NK-92 (cell line): ENCODE results near the gene PDE7B.

Experiments used
- DNase-seq: peaks from one replicate; lab custom pipeline; 2025; ENCODE audit not compliant: unreplicated experiment; lab: John Stamatoyannopoulos, UW

PDE7B gene

DNA sequence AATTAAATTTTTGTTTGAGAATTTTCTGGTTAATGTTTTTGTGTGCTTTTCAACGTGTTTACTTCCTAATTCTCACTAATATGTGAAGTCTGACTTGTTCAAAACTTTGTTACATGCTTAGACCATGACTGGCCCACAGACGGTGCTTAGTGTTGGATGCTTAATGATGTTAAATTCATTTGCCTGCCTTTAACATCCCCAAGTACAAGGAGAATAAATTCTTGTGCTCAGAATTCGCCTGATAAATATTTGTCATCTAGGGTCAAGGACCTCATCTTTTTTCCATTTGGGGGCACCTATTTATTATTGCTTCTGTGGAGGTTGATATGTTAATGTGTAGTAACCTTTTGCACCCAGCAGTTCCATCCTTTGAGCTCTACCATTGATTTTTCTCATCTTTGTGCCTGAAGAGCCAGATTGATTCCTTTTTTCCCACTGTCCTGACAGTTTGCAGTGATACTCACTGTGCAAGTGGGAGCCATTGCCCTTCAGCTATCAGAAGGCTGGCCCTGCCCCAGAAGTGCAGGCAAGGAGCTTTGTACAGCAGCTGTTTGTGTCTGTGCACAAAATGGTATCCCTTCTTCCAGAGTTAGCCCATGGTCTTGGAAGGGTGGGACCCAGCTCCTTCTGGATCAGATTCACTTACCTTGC is 170.8 kb downstream of the PDE7B start:
- DNase-seq, result no peak

DNA sequence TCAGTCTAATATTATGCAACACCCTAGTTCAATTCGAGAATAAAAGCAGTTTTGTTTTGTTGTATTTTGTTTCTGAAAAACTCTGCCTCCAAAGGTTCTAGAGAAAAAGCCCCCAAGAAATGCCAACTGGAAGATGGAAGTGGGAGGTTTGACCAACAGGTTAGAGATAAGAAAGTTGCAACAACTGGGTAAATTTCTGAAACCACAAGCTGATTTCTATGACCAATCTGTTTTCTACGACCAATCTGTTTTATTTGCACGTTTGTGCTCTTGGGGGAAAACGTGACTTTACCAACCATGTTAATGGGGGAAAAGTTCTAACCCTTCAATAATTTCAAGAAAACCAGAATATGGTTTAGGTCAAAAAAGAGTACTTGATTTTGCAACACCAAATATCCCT is 173.2 kb downstream of the PDE7B start:
- no peak for DNase-seq

DNA sequence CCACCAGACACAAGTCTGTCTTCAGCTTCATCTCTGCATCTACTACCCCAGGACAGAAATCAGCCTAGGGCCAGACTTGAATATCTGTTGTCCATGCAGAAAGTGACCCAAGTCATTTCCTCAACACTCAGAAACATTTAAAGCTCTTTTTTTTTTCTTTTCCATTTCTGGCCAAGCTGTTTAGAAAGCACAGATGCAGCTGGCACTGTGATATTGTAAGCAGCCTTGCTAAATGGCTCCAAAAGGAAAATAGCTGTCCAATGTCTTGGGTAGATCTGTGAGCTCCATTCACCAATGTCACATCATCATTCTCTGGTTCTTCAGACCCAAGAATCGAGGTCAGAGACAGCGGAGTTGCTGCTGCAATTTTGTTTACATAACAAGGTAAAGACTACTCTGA is 174.2 kb downstream of the PDE7B start:
- no peak for DNase-seq

DNA sequence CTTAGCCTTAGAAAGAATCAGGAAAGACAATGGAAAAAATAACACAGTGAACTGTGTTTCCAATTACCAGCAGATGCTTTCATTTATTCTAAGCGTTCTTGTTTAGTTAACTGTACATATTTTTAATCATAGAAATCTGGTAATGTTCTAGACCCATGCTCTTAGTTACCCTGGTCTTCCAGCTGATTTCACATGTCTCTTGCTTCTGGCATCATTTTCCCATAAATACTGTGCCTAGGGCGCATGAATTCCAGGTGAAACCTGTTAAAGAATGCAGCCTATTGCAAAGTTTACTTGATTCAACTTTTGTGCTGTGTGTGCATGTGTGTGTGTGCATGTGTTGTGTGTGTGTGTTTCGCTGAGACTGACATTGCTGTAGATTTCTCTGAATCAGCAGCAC is 178.6 kb downstream of the PDE7B start:
- DNase-seq, result no peak

DNA sequence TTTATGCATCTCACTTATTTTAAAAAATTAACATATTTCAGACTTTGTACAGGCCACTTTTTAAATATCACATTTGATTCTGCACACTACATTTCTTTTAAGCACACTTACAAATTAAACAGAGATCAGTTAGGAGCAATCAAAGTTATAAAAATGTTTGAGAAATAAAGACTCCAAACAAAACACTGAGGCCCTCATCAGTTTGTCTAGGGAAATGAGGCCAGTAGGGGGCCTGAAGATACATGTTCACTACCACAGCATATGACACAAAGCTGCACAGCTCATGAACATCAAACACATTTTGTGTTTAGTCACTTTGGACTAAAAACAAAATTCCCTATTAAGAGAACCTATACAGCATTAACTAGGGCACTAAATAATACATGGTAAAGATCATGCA is 180.5 kb downstream of the PDE7B start:
- DNase-seq, result no peak

DNA sequence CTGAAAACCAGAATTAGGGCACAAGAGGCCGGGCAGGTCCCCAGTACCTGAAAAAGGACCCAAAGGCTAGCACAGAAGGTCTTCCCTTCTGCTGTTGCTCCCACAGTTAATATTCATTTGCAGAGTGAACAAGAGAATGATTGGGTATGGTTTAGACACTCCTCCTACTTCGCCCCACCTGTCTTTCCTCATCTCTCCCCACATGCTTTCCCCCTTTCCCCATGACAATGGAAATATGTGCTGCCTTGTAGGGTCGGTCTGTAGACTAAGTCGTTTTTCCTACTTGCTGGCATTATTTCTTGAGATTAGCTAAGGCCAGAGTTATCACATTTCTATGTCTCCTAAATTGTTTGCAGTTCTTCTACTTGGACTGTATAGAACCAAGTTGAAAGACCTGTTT is 181.9 kb downstream of the PDE7B start:
- no peak for DNase-seq

DNA sequence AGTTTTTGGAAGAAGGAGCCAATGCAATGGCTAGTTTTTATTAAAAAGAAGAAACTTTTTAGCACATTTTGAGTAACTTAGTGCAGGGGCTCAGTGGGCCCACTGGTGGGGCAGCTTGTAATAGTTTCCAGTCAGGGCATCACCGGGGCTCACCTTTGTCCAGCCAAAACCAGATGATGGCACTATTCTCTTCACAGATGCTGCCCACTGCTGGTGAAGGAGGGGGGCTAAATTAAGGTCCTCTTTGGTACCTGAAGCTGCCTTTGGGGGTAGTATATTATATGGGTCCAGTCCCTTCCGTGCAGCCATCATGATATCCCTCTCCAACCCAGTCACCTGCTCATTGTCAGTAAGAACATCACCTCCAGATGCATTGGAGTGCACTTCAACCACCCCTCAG is 182.9 kb downstream of the PDE7B start:
- DNase-seq, result no peak

DNA sequence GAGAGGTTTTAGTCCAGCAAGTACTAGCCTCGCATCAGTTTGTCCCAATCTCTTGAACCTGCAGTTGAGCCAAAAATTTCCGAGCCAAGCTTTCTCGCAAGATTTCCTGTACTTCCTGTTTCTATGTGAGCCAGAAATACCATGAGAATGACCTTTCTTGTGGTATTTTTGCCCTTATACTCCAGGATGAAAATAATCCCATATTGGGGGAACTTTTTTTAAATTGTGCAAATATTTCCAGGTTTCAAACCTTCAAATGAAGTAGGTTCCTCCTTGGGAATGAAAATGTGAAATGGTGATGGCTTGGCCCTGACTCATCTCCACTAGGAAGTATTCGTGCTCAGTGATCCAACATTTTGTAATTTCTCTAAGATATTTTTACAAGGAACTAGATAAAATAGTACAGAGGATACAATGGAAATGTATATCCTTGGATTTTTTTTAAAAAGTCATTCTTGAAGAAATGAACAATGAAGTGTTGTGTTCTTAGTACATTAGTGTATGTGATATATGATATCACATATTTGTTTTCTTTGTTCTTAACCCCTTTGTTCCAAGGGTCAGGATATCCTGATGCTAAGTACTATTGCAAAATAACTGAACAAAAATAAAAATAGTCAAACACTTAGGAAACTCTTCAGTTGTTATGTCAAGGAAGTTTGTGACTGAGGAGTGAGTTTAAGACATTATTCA is 184.0 kb downstream of the PDE7B start:
- DNase-seq, result no peak

DNA sequence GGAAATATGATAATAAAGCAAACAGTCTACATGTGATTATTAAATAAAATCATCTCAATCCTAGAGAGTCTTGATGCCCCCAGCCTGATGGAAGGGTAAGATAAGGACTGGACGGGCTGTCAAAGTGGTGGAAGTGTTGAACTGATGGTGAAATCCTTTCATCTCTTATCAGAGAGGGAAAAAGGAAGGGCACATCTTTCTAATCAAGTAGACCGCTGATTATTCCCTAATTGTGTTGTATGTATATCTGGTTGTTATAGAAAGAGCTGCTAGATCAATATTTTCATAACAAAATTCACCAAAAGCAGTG is 184.5 kb downstream of the PDE7B start:
- DNase-seq, result no peak

DNA sequence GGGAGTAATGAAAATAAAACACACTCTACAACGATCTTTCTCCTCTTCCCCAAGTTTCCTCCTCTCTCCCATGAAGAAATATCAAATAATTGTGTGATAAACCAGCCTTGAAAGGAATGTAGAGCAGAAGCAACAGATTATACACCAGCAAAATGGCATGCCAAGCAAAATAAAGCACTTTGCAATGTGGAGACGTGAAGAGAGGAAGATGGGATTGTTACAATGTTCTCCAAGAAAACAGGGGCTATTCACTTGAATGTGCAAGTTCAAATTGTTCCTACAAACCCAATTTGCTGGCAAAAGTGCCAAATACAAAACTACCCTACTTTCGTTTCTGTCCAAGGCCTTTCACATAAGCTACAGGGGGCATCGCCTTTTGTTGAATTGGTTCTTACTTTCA is 185.1 kb downstream of the PDE7B start:
- DNase-seq, result no peak

DNA sequence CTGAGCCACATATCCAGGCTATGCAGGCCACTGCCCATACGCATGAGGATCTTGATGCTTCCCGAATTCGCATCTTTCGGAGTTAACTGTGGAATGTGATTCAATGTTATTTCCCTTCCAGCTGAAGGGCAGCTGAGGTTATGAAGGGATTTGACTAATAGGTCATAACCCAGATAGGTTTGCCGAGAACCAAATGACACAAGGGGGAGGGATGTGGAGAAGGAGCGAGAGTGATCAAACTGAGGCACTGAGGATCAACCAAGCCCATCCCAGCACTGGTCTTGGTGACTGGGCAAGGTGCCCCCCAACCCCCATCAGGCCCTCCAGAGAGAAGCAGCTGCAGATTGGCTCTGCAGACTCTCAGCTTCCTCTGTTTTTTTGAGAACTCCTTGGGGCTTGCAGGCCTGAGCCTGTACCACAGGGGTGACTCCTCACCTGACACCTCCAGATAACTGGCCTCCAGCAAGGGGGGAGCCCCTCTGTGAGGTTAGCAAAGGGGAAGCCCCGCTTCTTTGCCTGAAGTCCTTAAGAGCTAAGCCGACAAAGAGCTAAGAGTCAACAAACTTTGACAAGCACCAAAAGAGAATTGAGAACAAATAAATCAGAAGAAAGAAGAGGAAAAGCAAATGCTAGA is 185.9 kb downstream of the PDE7B start:
- no peak for DNase-seq

DNA sequence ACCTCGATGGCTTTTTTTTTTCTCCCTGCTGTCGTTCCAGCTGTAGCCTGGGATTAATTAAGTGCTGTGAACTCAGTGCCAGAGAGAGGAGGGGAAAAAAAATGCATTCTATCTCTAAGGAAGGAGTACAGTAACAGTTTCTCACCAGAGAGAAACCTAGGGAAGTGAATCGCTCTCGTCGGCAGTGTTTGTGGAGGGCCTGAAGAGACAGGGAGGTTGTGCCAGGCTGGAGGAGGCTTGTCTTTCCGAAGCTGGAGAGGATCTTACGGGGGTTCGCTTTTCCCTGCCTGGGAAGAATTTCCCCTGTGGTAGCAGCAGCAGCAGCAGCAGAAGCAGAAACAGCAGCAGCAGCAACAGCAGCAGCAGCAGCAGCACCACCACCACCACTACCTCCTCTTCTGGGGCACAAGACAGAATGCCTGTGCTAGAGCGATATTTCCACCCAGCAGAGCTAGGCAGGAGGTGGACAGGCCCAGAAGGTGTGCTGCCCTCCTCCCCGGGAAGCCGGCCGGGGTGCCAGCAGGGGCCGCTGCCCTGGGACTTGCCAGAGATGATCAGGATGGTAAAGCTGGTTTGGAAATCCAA is 186.5 kb downstream of the PDE7B start:
- DNase-seq, result no peak

DNA sequence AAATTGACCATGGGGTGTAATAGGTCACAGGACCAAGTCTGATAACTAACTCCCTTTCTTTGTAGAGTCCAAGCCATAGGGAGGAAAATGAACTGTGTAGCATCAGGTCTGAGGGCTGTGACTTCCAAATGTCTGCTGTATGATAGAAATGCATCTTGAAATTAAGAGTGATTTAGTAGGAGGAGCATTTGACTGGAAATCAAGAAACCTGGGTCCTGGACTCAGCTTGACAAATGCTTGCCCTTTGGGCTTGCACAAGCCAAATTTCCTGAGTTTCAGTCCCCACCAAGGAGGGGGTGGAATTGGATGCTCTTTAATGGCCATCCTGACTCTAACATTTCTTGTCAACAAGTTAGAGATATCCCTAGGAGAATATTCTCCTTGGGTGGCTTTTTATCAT is 187.0 kb downstream of the PDE7B start:
- DNase-seq, result no peak

DNA sequence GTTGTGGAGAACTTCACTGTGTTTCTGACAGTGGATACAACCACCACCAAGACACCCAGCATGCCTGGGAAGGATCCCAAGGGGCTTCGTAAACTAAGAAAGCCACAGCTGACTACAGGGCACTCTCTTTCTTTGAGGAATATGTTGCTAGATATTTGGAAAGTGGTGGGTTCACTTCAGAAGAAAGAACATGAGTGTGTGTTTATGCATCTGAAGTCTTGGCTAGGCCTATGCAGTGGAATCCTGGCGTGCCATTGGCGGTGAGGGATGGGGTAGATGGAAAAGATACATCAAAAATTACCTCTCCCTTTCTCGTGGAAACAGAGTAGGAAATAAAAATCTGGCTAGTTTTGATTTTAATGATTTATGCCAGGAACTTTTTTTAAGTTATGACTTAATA is 187.7 kb downstream of the PDE7B start:
- no peak for DNase-seq

DNA sequence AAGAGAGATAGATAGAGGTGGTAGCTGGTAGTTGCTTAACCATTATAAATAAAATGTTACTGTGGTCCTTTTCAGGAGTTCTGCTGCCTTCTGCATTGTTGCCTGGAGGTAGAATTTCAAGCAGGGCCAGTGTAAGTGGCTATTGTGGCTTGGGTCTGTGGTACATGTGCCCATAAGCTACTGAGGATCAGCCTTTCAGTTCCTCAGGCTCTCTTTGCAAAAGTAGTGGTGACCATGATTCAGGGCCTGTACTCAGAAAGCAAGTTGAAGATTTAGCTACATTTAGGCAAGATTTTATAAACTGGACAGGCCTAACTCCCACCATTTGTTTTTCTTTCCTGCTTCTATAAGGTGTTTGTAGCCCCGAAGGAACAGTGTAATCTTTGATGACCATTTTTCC is 199.0 kb downstream of the PDE7B start:
- DNase-seq, result no peak

DNA sequence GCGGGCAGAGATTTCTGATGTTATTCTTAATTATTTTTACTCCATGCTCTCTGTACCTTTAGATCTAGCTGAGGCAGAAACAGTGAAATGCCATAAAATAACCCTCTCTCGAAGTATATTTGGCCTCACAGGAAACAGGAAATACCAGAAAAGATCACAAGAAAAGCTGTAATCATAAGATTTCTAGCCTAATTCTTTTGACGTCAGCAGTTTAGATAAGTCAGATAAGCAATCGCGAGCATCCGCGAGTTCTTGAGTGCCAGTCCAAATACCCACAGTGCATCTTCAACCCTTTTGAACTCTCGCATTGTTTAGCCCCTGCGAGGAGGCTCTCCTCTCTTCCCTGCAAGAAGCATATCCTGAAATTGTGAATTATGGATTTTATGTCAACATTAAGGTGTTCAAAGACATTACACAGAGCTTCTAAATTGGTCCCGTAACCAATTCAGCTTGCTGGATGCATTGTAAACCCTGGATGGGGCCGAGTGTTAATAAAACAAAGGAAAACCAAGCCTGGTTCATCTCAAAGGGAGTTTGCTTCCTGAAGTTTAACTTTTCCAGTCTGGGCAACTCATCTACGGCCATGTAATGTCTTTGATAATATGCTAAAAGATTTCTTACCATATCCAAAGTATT is 199.8 kb downstream of the PDE7B start:
- no peak for DNase-seq

DNA sequence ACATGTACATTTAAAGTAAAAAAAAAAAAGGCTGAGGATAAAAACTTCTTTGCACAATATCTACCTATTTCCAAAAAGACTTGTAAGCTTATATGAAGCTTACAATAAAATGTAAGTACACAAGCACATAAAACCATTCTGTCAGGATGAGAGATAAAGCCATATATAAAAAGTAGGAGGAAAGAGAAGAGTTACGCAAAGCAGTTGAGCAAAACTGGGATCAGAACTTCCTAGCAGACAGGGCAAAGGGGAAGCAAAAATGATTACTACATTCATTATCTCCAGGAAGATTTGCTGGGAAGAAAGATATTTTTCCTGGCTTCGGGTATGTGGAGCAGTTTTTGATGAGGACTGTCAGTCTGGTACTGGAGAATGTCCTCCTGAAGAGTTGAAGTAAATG is 200.5 kb downstream of the PDE7B start:
- DNase-seq, result no peak

DNA sequence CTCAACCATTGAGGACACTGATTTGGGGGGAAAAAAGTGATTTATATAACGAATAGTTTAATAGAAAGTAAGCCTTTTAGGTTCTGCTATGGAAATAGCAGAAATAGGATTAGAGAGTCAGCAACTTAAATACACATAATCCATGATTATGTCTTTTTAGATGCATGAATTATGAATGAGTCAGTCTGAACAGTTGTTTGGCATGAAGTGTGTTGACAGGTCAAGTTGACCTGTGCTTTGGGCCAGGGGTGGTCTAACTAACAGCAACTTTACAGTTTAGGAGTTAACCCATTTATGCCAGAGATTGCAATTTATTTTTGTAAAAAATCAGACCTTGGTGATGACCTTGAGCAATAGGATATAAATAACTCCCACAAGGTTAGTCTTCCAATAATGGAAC is 207.4 kb downstream of the PDE7B start:
- no peak for DNase-seq

DNA sequence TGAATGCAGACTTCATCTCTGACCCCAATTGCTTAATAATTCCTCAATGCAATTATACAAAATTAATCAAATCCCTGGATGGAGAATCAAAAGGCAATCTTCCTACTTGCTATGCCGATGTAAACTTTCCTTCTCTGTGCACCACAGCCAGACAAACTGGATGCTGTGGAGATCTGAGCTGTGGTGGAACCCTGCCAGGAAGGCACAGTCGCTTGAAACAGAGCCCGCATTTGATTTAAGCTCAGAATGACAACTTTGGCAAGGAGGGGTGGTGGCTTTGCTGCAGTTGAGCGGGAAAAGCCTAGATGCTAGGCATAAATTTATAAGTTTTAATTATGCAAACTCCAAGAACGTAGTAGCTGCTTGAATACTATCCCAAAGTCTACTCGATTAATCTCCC is 207.8 kb downstream of the PDE7B start:
- no peak for DNase-seq

DNA sequence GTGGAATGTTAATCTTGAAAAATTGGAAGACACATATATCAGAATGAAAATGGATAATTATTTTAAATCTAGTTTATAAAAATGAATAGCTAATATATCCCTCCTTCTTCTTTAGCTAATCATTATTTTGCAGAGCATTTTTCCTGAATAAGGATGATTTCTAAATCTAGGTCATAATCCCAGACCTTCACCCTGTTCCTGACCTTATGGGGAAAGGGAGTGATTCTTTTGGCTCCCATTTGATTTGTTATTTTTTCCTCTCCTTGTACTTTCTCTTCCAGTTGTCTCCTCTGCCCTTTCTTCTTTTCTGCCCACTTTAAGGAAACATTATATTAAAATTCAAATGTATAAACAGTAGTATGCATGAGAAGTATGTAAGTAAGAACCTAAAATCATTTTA is 208.6 kb downstream of the PDE7B start:
- DNase-seq, result no peak

DNA sequence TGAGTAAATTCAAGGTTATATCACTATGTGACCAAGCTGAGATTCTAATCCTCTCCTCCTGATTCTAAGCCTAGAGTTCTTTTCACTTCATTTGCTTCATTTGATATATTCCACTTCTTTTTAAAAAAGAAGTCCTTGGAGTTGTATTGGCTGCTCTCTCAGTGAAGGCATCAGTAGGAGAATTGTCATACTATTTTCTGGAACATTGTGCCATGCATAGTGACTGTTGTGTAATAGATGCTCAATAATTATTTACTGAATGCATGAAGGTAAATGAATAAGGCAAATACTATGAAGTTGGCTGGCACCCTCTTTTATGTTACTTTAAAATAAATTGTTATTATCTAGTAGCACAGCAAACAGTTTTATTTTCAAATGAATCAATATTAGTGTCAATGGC is 209.3 kb downstream of the PDE7B start:
- DNase-seq, result no peak

DNA sequence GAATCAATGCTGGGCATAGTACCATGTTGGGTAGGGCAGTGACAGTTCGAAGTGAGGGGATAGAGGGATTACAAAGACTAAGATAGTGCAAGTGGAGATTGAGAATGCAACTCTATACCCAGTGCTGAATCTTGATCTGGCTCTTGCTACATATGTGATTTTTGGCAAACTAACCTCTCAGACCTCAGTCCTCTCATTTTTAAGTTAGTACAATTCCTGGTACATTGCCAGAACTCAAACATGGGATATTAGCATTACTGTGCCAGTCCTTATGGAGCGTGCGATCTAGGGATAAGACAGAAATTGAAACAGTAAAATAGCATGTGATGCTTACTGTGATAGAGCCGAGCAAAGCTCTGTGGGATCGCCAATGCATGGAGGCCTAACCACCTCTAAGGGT is 210.2 kb downstream of the PDE7B start:
- no peak for DNase-seq
